SU-DHL-6 (cell line): ENCODE measurements around the gene DIP2C.

Experiments used
- H2AFZ ChIP-seq: fragments of 200-600 bp; sonication (generic); 2 replicates; pipeline ENCODE4 v1.6.1; 2014; ENCODE audit warnings: low read depth, mild to moderate bottlenecking, moderate library complexity, mixed read lengths, antibody characterized with exemption, low read length; ENCODE audit not compliant: severe bottlenecking
- H3F3A ChIP-seq: fragments of 200-600 bp; shearing (Covaris generic); 2 replicates; pipeline ENCODE4 v1.6.0; 2016; ENCODE audit warnings: antibody characterized with exemption, mild to moderate bottlenecking; ENCODE audit not compliant: insufficient read depth
- H3K27ac ChIP-seq: fragments of 200-600 bp; sonication (generic); 2 replicates; pipeline ENCODE4 v1.5.1; 2016; ENCODE audit warnings: low read depth, mild to moderate bottlenecking, low read length, moderate library complexity, mixed read lengths
- H3K27me3 ChIP-seq: fragments of 200-600 bp; sonication (generic), shearing (Covaris generic); 2 replicates; pipeline ENCODE4 v1.6.0; 2014; ENCODE audit warnings: mild to moderate bottlenecking, low read length
- H3K36me3 ChIP-seq: fragments of 200-600 bp; sonication (generic); 2 replicates; pipeline ENCODE4 v1.6.1; 2014; ENCODE audit warnings: mild to moderate bottlenecking, low read length, mixed read lengths
- H3K4me2 ChIP-seq: fragments of 300-600, 200-600 bp; shearing (Covaris generic), sonication (generic); 2 replicates; pipeline ENCODE4 v1.6.0; 2014; ENCODE audit warnings: low read length, low read depth, mild to moderate bottlenecking; ENCODE audit not compliant: poor library complexity, severe bottlenecking
- H3K4me3 ChIP-seq: fragments of 200-600 bp; sonication (generic); 2 replicates; pipeline ENCODE4 v1.5.1; 2014; ENCODE audit warnings: antibody characterized with exemption, low read length, mild to moderate bottlenecking, mixed read lengths; ENCODE audit not compliant: insufficient read depth, poor library complexity, severe bottlenecking
- H3K79me2 ChIP-seq: fragments of 200-600 bp; sonication (generic); 2 replicates; pipeline ENCODE4 v1.6.1; 2014; ENCODE audit warnings: mild to moderate bottlenecking, low read length, moderate library complexity; ENCODE audit not compliant: insufficient read depth
- H3K9ac ChIP-seq: fragments of 200-600 bp; sonication (generic); 2 replicates; pipeline ENCODE4 v1.7.0; 2014; ENCODE audit warnings: mild to moderate bottlenecking, low read length
- H3K9me2 ChIP-seq: fragments of 200-600 bp; sonication (generic); replicated peaks from 2 replicates; pipeline ENCODE4 v1.6.1; 2014; ENCODE audit warnings: low read length; ENCODE audit not compliant: insufficient read depth
- H3K9me3 ChIP-seq: fragments of 200-600 bp; sonication (generic); 2 replicates; pipeline ENCODE4 v1.6.1; 2014; ENCODE audit warnings: low read length, mixed read lengths; ENCODE audit not compliant: insufficient read depth
- H4K20me1 ChIP-seq: fragments of 200-600 bp; sonication (generic); 2 replicates; pipeline ENCODE4 v1.6.1; 2014; ENCODE audit warnings: low read depth, mild to moderate bottlenecking, antibody characterized with exemption, low read length, moderate library complexity, mixed read lengths
- CTCF ChIP-seq: fragments of 200-600 bp; sonication (generic); IDR thresholded peaks from one replicate; pipeline ENCODE4 v1.5.1; 2017; ENCODE audit warnings: antibody characterized with exemption, mild to moderate bottlenecking, low read length, moderate library complexity; ENCODE audit not compliant: insufficient read depth, poor library complexity, severe bottlenecking
- EZH2phosphoT487 ChIP-seq: fragments of 200-600 bp; sonication (generic), shearing (Covaris generic); conservative IDR thresholded peaks from 2 replicates; pipeline ENCODE4 v1.6.1; 2018; ENCODE audit warnings: mild to moderate bottlenecking, antibody characterized with exemption, low read length, moderate library complexity, mixed read lengths

Gene DIP2C

GRCh38 chr10:621513-621912 is 68.0 kb downstream of the DIP2C start:
- no peaks in the 10 kb centered on the region for H3K36me3 ChIP-seq
- no peak overlapping the region for H3K27ac ChIP-seq
- no peaks in the 10 kb centered on the region for H3K9me2 ChIP-seq
- no peaks in the 10 kb centered on the region for H3F3A ChIP-seq
- H3K27me3 ChIP-seq = no peaks in the 10 kb centered on the region
- H3K4me2 ChIP-seq = no peak overlapping the region
- no peak overlapping the region for H2AFZ ChIP-seq
- TF ChIP-seq EZH2phosphoT487 = no peak
- TF ChIP-seq CTCF = no peak
- H3K9me3 ChIP-seq = no peaks in the 10 kb centered on the region
- H4K20me1 ChIP-seq = no peaks in the 10 kb centered on the region; the same call in 1 of the 2 replicates
- no peaks in the 10 kb centered on the region for H3K79me2 ChIP-seq
- no peak overlapping the region for H3K4me3 ChIP-seq
- no peak overlapping the region for H3K9ac ChIP-seq

GRCh38 chr10:620971-621370 is 68.5 kb downstream of the DIP2C start:
- no peaks in the 10 kb centered on the region for H3K79me2 ChIP-seq
- TF ChIP-seq EZH2phosphoT487 = no peak
- no peak for TF ChIP-seq CTCF
- H3F3A ChIP-seq = no peaks in the 10 kb centered on the region
- H4K20me1 ChIP-seq = no peaks in the 10 kb centered on the region; the same call in 1 of the 2 replicates
- no peaks in the 10 kb centered on the region for H3K27me3 ChIP-seq
- H3K36me3 ChIP-seq = no peaks in the 10 kb centered on the region
- H3K4me2 ChIP-seq = peak overlapping the region; percentile 14
- H3K9me2 ChIP-seq = no peaks in the 10 kb centered on the region
- no peak overlapping the region for H3K27ac ChIP-seq
- no peak overlapping the region for H3K4me3 ChIP-seq
- no peaks in the 10 kb centered on the region for H3K9me3 ChIP-seq
- no peak overlapping the region for H2AFZ ChIP-seq
- H3K9ac ChIP-seq = no peak overlapping the region

GRCh38 chr10:620417-620816 is 69.1 kb downstream of the DIP2C start:
- Histone ChIP-seq H3K9ac (no peak overlapping the region), H3F3A (no peaks in the 10 kb centered on the region), H3K4me3 (no peak overlapping the region), H4K20me1 (no peaks in the 10 kb centered on the region), H3K9me3 (no peaks in the 10 kb centered on the region), H3K79me2 (no peaks in the 10 kb centered on the region), H3K36me3 (no peaks in the 10 kb centered on the region), H3K4me2 (peak overlapping the region; percentile 14), H3K27ac (no peak overlapping the region), H3K9me2 (no peaks in the 10 kb centered on the region), H2AFZ (no peak overlapping the region), H3K27me3 (no peaks in the 10 kb centered on the region)
- TF ChIP-seq CTCF (no peak), EZH2phosphoT487 (no peak)

- TF ChIP-seq EZH2phosphoT487 (no peak), CTCF (no peak)
- H2AFZ ChIP-seq = no peak overlapping the region
- no peak overlapping the region for H3K4me3 ChIP-seq
- no peak overlapping the region for H3K4me2 ChIP-seq
- no peaks in the 10 kb centered on the region for H4K20me1 ChIP-seq
- H3K36me3 ChIP-seq = no peaks in the 10 kb centered on the region
- H3K9me2 ChIP-seq = no peaks in the 10 kb centered on the region
- H3K9ac ChIP-seq = no peak overlapping the region
- no peak overlapping the region for H3K27ac ChIP-seq
- H3F3A ChIP-seq = no peaks in the 10 kb centered on the region
- H3K27me3 ChIP-seq = no peaks in the 10 kb centered on the region
- H3K9me3 ChIP-seq = no peaks in the 10 kb centered on the region
- no peaks in the 10 kb centered on the region for H3K79me2 ChIP-seq
Measured at GRCh38 chr10:619710-620109, 69.8 kb downstream of the DIP2C start.
